K562 (cell line): ENCODE data around the gene AHSG. TPM values are rescaled to one million over a fixed set of nuclear protein-coding genes. Genes with fewer than 3 reads are reported as not detected.

Experiments
- CBFA2T2 ChIP-seq: fragments of 450-650 bp; conservative IDR thresholded peaks from 2 replicates; pipeline ENCODE4 v1.6.1; 2017; ENCODE audit warnings: mild to moderate bottlenecking
- CCNT2 ChIP-seq: IDR thresholded peaks from 2 replicates; pipeline ENCODE4 v1.6.1; 2011; ENCODE audit warnings: borderline replicate concordance, low read depth, mild to moderate bottlenecking, moderate library complexity, mixed read lengths, low read length; ENCODE audit not compliant: insufficient read length; ENCODE audit errors: extremely low read depth
- CREB1 ChIP-seq, 2 experiments: sonication (generic) in 1 of 2; formaldehyde crosslinking in 1 of 2; IDR thresholded peaks; 2 replicates each; pipeline versions ENCODE4 v1.6.1 to v1.8.0; 2012 to 2022; ENCODE audit warnings: inconsistent platforms in 1 of 2, mild to moderate bottlenecking in 1 of 2, missing genetic modification reagents in 1 of 2, moderate library complexity in 1 of 2
- RAD21 ChIP-seq, 2 experiments: fragments of 250-450 bp in 1 of 2; fragments of 450-650 bp in 1 of 2; sonication (Bioruptor Pico) in 1 of 2; formaldehyde crosslinking in 1 of 2; IDR thresholded peaks in 1 of 2; conservative IDR thresholded peaks in 1 of 2; 2 replicates each; pipeline versions ENCODE4 v1.4.0 to v1.8.0; 2020 to 2022; ENCODE audit warnings: mild to moderate bottlenecking in 2 of 2, moderate library complexity in 1 of 2
- RFX5 ChIP-seq: IDR thresholded peaks from 2 replicates; pipeline ENCODE4 v1.6.1; 2011; ENCODE audit warnings: low read depth, mild to moderate bottlenecking, improper control_type of control experiment, low read length
- SPI1 ChIP-seq: IDR thresholded peaks from 2 replicates; pipeline ENCODE4 v1.6.1; 2011; ENCODE audit warnings: low read depth, low read length, control low read depth, borderline replicate concordance
- polyA plus RNA-seq, 8 experiments: library from polyadenylated mRNA; depleted of rRNA in 4 of 8; stranded (reverse) in 5 of 8; unstranded in 3 of 8; fragments of >200 nt; fragmentation: Nextera tagmentation in 2 of 8; fragmentation: Illumina TruSeq in 1 of 8; extraction: Ambion mirVana in 2 of 8; extraction: Trizol in 1 of 8; gene quantifications; 2 replicates each; pipeline versions ENCODE4 v1.2.1 to v1.2.3, GENCODE V29; 2011 to 2014; ENCODE audit warnings: inconsistent platforms in 1 of 8, missing spikeins in 1 of 8
- total RNA-seq, 7 experiments: library from RNA; depleted of rRNA in 6 of 7; stranded (reverse); fragments of >200 nt in 6 of 7; fragmentation: Illumina TruSeq in 2 of 7; extraction: Trizol in 2 of 7; gene quantifications; 2 replicates each; pipeline versions ENCODE4 v1.2.1 to v1.2.3, GENCODE V29; 2011 to 2021; ENCODE audit warnings: low replicate concordance in 1 of 7
- TF ChIP-seq, protein P1 (sequence below): fragments of 450-650 bp; formaldehyde crosslinking; IDR thresholded peaks from 2 replicates; pipeline ENCODE4 v1.4.0; 2020; ENCODE audit warnings: mild to moderate bottlenecking, moderate library complexity
- TF ChIP-seq, protein P2 (sequence below): fragments of 250-450 bp; sonication (Bioruptor Pico); IDR thresholded peaks from 2 replicates; pipeline ENCODE4 v1.4.0; 2020; ENCODE audit warnings: mild to moderate bottlenecking, moderate library complexity
- TF ChIP-seq, protein P3 (sequence below): fragments of 450-650 bp; IDR thresholded peaks from 2 replicates; pipeline ENCODE4 v1.6.1; 2014; ENCODE audit warnings: low read depth, mild to moderate bottlenecking, moderate library complexity, borderline replicate concordance

Gene AHSG
- total and polyA plus RNA-seq, 9 of the 15 experiments (the other 6 are each of a cell fraction or from before 2014, with no cell fraction given), result 0.69 TPM; not detected in 8

DNA sequence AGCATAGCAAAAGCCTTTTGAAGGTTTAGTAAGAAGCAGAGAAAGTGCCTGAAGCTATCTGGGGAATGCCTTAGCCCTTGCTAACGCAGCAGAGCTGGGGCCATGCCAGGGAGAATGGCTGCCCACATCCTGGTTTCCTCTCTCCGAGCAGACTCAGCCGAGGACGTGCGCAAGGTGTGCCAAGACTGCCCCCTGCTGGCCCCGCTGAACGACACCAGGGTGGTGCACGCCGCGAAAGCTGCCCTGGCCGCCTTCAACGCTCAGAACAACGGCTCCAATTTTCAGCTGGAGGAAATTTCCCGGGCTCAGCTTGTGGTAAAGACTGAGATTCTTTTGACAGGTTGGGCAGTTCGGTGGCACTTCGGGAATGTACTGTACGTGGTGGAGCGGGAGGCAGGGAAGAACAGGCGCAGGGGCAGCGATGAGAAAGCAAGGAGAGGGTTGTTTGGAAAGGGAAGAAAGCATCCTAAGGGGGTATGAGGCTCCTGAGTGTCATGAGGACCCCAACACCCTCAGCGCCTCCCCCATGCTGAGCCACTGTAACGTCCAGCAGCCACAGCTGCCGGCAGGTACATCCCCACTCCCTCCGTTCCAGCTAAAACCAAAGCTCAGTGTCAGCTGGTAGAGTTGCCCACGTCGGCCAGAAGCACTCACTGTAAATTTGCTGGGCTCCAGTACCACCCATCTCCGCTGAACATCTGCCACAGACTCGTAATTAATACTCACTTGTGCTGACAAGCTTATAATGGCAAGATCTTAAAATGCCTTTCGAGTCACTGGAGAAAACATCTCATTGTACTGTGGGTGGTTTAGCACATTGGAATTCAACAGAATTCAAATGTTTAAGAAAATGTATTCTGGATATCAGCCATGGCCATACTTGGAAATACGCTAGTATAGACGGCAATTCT lies 4.4 kb downstream of the AHSG start (continued):
- TF ChIP-seq SPI1 (0 out of 2 replicates have a peak, but pooled peaks have one; percentile 16), CCNT2 (no peak), CREB1 (IDR thresholded peaks at IDR 0.05) (no peak), CREB1 (CRISPR knock-in tag; IDR thresholded peaks at IDR 0.05) (no peak), CBFA2T2 (no peak), RFX5 (no peak), RAD21 (CRISPR knock-in tag; conservative IDR thresholded peaks at IDR 0.05 in 1 of 2, IDR thresholded peaks at IDR 0.05 in 1 of 2) (peak; percentile 87 to 89)
- TF ChIP-seq, protein P1, sequence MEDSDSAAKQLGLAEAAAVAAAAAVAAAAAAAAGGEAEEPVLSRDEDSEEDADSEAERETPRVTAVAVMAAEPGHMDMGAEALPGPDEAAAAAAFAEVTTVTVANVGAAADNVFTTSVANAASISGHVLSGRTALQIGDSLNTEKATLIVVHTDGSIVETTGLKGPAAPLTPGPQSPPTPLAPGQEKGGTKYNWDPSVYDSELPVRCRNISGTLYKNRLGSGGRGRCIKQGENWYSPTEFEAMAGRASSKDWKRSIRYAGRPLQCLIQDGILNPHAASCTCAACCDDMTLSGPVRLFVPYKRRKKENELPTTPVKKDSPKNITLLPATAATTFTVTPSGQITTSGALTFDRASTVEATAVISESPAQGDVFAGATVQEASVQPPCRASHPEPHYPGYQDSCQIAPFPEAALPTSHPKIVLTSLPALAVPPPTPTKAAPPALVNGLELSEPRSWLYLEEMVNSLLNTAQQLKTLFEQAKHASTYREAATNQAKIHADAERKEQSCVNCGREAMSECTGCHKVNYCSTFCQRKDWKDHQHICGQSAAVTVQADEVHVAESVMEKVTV (CRISPR knock-in tag), result peak; percentile 64
- TF ChIP-seq, protein P2, sequence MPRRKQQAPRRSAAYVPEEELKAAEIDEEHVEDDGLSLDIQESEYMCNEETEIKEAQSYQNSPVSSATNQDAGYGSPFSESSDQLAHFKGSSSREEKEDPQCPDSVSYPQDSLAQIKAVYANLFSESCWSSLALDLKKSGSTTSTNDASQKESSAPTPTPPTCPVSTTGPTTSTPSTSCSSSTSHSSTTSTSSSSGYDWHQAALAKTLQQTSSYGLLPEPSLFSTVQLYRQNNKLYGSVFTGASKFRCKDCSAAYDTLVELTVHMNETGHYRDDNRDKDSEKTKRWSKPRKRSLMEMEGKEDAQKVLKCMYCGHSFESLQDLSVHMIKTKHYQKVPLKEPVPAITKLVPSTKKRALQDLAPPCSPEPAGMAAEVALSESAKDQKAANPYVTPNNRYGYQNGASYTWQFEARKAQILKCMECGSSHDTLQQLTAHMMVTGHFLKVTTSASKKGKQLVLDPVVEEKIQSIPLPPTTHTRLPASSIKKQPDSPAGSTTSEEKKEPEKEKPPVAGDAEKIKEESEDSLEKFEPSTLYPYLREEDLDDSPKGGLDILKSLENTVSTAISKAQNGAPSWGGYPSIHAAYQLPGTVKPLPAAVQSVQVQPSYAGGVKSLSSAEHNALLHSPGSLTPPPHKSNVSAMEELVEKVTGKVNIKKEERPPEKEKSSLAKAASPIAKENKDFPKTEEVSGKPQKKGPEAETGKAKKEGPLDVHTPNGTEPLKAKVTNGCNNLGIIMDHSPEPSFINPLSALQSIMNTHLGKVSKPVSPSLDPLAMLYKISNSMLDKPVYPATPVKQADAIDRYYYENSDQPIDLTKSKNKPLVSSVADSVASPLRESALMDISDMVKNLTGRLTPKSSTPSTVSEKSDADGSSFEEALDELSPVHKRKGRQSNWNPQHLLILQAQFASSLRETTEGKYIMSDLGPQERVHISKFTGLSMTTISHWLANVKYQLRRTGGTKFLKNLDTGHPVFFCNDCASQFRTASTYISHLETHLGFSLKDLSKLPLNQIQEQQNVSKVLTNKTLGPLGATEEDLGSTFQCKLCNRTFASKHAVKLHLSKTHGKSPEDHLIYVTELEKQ, result no peak
- TF ChIP-seq, protein P3, sequence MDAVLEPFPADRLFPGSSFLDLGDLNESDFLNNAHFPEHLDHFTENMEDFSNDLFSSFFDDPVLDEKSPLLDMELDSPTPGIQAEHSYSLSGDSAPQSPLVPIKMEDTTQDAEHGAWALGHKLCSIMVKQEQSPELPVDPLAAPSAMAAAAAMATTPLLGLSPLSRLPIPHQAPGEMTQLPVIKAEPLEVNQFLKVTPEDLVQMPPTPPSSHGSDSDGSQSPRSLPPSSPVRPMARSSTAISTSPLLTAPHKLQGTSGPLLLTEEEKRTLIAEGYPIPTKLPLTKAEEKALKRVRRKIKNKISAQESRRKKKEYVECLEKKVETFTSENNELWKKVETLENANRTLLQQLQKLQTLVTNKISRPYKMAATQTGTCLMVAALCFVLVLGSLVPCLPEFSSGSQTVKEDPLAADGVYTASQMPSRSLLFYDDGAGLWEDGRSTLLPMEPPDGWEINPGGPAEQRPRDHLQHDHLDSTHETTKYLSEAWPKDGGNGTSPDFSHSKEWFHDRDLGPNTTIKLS, result no peak
